ENCODE data around the gene EPHA4.

Gene EPHA4

DNA sequence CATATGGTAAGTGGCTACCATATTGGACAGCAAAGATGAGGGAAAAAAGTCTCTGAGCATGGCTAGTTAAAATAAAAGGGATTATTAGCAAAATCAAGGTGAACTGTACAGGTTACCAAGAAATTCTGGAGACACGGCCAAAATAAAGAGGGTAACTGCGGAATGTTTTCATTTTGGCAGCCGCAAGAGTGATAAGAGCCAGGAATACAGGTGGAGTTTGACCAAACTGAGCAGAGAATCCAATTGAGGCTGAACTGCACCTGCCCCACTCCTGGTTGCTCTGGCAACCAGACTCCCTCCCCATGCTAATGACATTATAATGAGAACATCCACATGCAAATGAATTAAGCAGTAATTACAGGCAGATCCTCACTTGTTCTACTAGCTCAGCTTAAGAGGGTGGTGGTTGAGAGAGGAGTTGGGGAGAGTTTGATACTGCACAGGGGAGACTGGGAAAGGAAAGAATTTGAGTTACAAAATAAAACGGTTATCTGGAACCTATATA, 18.8 kb upstream of the EPHA4 start:
- DNase-seq (ENCODE audit: insufficient read length, low spot score) (no peak), FAIRE-seq (no peak)
- no peak for TF ChIP-seq POLR2A (IDR thresholded peaks at IDR 0.05; ENCODE audit: low read depth, low read length)

DNA sequence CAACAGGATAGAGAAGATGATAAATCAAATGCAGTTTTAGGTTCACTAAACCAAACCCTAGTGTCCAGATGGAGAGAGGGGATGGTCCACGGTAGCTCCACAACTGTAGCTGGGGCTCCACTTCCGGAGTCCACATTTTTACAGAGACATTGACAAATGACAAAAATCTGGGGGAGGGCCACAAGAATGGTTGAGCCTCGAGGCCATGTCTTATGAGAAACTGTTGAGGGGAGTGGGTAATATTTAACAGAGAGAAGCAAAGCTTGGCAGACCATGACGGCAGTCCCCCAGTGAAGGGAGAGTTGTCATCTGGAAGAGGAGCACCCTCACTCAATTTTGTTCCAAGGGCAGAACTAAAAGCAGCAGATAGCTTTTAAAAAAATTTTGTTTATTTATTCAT, 17.6 kb upstream of the EPHA4 start:
- FAIRE-seq (no peak), DNase-seq (ENCODE audit: insufficient read length, low spot score) (no peak)
- no peak for TF ChIP-seq POLR2A (IDR thresholded peaks at IDR 0.05; ENCODE audit: low read depth, low read length)

DNA sequence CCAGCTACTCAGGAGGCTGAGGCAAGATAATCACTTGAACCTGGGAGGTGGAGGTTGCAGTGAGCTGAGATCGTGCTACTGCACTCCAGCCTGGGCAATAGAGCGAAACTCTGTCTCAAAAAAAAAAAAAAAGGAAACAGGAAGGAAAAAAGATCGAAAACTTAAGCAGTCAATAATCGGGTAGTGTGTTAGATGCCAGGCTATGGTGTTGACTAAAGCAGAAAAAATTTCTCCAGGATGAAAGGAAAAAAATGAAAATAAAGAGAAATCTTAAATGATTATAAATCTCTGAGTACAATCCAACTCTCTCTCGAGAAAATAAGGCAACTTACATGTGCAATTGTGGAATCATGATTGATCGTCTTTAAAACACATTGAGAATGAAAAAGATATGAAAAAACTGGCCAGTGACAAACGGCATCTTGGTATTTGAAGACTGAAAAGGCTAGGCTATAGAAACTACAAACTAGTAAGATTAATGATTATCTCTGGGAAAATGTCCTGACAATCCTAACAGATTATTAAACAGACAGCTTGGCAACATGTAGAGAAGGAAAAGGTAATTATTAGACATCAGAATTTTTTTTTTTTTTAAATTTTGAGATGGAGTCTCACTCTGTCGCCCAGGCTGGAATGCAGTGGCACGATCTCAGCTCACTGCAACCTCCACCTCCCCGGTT, 16.3 kb upstream of the EPHA4 start:
- FAIRE-seq: no peak
- no peak for DNase-seq (ENCODE audit: insufficient read length, low spot score)
- no peak for TF ChIP-seq POLR2A (IDR thresholded peaks at IDR 0.05; ENCODE audit: low read depth, low read length)

DNA sequence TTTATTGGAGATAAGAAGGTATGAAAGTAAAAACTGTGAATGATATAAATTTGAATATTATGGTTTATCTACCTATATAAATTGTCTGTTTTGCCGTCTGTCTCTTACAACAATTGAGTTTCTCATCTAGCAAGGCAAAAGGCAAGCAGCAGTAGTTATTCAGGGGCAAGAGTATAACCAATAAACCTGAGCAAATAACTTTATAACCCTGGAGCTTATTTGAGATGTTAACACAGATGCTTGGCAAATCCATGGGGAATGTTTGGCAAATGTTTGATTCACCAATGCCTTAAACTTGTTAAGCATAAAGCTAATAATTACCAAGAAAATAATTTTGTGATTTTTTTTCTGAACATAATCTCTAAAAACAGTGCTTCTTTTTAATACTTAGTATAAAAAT, 9.9 kb upstream of the EPHA4 start:
- no peak for TF ChIP-seq POLR2A (IDR thresholded peaks at IDR 0.05; ENCODE audit: low read depth, low read length)
- FAIRE-seq: no peak
- no peak for DNase-seq (ENCODE audit: insufficient read length, low spot score)

DNA sequence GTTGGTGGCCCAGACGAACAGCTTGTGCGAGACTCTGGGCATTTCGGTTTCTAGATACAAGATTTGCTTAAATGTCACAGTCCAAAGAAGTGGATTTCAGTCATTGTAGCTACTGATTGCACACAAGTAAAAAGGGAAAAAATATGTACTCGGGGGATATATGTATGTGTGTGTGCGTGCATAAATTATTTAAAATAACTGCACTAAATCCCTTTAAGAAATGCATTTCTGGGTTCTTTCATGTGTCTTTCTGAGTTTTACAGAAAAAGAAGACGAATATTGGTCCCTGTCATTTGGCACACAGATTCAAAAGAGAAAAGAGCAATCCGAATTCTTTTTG, 2.1 kb upstream of the EPHA4 start:
- no peak for FAIRE-seq
- DNase-seq (ENCODE audit: insufficient read length, low spot score): no peak

DNA sequence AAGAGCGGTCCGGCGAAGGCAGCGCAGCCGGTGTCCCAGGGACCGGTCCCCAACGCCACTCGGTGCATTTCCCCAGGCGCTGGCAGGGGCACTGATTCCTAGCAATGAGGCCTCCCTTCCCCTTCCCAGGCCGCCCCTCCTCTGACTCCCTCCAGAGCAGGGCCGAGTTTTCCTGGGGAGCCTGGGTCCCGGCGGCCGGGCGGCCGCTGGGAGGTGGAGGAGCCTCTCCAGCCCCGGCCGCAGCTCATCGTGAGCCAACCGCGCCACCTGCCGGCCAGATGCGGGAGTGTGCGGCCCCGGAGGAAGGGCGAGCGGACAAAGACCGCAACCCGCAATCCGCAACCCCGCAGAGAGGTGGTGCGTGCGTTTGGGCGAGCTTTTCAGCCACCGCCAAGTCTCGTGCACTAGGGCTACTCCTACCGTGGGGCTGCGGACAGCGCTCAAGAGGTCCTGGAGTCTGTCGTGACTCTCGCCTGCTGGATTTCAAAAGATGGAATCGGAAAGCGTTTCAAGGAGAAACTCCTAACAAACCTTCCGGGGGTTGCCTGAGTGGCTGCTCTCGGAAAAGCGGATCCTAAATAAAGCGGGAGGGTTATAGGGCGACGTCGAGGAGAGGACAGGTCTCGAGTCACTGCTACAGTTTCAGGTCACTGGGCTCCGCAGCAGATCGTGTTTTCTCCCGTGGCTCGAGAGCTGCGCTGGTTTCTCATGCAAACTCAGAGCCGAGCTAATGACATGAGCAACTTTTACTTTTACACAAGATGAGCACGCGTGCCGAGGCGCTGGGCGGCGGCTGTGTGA, 1.5 kb upstream of the EPHA4 start:
- no peak for TF ChIP-seq POLR2A (IDR thresholded peaks at IDR 0.05; ENCODE audit: low read depth, low read length)
- DNase-seq (ENCODE audit: insufficient read length, low spot score) (peak; percentile 77), FAIRE-seq (no peak)

More for the DNA sequence above, 2.1 kb upstream of the EPHA4 start:
- TF ChIP-seq POLR2A (IDR thresholded peaks at IDR 0.05; ENCODE audit: low read depth, low read length): no peak

DNA sequence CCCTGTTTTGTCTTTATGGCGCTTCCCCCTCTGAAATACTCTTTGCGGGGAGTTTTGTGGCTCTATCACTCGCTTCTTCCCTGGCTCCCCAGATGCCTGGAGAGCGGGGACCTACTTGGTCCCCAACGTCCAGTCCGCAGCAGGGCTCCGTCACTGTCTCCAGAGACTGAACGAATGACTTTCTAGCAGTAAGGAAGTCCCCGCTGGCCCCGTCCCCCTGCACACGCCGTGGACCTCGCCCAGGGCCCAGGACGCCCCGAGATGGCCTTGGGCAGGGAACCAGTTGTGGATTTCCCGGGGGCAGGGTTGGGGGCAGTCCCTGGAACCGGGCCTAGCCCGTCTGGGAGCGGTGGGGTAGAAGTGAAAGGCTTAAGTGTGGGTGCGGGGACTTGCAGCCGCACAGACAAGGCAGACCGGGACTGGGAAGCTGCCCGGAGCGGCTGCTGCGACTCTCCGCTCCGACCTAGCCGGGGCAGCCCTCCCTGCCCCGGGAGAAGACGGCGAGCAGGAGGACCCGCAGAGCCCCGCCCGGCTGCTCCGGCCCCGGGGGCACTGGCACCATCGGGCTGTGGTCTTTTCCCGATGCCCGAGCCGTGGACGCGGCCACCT, 821 bp upstream of the EPHA4 start:
- TF ChIP-seq POLR2A (IDR thresholded peaks at IDR 0.05; ENCODE audit: low read depth, low read length): no peak
- FAIRE-seq (no peak), DNase-seq (ENCODE audit: insufficient read length, low spot score) (peak; percentile 24)

DNA sequence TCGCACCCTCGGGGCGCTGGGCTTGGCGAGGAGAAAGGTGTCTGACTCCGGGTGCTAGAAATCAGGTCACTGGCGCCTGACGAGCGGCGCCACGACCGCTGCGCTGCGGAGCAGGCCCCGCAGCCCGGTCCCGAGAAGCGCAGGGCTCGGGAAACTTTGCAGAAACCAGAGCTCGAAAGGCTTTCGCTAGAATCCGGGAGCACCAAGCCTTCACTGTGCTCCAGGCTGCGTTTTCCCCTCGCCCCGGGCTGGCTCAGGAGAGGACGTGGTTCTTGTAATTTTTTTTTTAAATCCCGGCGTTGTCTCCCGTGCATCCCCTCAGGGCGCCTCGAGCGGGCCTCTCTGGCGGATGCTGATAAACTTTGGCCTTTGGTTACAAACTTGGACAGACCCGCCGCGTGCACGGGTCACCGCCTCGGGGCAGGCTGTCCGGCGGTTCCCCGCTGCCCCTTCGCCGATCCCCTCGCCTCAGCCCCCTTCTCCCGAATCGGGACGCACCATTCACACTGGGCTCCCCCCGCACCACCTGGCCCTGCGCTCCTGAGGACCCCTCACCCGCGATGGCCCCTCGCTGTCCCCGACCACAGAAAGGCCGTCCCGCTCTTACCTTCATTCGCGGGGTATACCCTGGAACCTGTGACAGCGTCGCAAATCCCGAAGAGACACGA, 419 bp downstream of the EPHA4 start:
- FAIRE-seq: no peak
- peak; percentile 30 for DNase-seq (ENCODE audit: insufficient read length, low spot score)
- TF ChIP-seq POLR2A (IDR thresholded peaks at IDR 0.05; ENCODE audit: low read depth, low read length): no peak

DNA sequence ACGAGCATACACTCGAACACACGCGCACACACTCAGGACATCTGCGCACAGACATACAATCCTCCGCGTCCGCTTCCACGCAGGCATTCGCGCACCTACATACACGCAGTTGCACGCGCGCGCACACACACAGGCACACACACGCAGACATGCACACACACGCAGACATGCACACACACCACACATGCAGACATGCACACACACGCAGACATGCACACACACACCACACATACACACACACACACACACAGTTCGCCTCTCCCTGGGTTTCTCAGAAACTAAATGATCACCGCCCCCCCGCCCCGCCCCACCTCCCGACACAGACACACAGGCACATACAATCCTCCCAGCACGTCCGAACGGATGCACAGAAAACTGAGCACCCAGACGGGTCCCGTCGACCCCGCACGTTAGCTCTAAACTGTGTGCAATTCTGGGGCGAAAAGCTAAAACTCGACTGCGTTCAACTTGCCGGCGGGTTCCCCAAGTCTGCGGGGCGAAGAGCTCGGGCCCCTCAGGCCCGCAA, 1.0 kb downstream of the EPHA4 start:
- DNase-seq (ENCODE audit: insufficient read length, low spot score): peak; percentile 15
- no peak for FAIRE-seq
- TF ChIP-seq POLR2A (IDR thresholded peaks at IDR 0.05; ENCODE audit: low read depth, low read length): no peak

DNA sequence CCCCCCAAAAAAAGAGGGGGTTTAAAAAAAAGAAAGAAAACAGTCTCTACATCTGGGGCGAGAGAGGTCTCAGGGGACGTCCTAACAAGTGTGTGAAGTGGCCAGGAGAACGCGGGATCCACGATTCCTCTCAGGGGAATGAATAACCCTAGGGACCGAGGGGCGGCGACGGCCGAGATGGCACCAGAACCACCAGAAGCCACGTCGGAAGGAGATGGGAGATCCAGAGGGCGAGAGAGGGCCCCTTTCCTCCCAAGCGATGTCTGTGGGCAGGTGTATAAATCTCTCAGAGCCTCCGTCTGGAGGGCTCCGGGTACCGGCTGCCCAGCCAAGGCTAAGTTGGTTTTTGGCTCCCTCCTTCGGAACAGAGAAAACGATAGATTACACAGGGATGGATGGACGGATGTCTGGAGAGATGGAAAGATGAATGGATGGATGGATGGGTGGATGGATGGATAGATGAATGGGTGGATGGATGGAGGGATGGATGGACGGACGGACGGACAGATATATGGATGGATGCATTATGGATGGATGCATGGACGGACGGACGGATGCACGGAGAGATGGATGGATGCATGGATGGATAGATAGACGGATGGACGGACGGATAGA, 1.7 kb downstream of the EPHA4 start:
- DNase-seq (ENCODE audit: insufficient read length, low spot score) (no peak), FAIRE-seq (no peak)
- no peak for TF ChIP-seq POLR2A (IDR thresholded peaks at IDR 0.05; ENCODE audit: low read depth, low read length)

DNA sequence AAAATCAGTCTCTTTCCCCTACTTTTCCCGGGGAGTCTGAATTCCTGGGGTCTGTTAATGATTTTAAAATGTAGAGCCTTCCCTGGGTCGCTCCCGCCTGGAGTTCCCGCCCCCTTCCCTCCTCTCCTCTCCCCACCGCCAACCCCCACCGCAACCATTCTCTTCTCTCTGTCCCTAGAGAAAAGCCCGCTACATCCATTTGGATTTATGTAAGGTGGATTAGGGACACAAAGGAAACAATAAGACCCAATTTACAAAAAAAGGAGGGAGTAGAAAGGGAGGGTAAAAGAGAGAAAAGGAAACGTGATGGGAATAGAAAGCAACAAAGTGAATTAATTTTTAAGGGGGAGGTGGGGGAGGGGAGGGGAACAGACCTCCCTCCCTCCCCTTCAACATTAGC, 2.2 kb downstream of the EPHA4 start:
- DNase-seq (ENCODE audit: insufficient read length, low spot score): no peak
- no peak for TF ChIP-seq POLR2A (IDR thresholded peaks at IDR 0.05; ENCODE audit: low read depth, low read length)
- no peak for FAIRE-seq

DNA sequence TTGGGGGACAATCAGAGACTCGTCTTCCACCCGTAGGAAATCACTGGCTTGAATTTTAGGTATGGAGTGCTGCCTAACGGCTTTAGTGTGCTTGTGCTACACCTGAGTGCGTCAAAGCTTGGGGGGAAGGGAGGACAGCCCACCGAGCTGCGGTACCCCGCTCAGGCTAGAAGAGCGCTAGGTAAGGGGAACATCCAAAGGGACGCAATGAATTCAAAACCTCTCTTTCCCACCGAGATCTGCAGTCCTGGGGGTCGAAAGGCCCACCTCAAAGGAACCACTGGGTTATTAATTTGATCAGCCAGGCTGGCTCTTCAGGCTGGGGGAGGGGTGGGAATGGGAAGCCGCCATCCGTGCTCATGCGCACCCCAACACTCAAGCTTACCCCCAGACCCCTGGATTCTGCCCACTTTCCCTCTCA, 2.7 kb downstream of the EPHA4 start:
- TF ChIP-seq POLR2A (IDR thresholded peaks at IDR 0.05; ENCODE audit: low read depth, low read length): no peak
- no peak for FAIRE-seq
- DNase-seq (ENCODE audit: insufficient read length, low spot score): no peak

DNA sequence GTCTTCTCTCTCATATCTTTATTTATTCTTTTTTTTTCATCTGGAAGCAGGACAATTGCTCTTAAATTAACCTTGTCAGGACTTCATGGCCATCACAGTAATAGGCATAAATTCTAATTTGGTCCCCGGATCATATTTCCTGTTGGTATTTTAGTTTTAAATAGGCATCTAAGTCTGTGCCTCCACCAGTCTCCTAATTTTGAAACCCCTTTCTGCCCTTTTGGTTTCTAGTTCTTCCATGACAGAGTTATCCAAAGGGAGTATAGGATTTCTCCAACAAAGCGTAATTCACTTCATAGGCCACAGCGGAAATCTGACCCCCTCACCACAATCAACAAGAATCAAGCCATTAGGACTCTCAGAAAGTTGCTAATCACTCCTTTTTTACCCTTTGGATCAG, 3.8 kb downstream of the EPHA4 start:
- no peak for FAIRE-seq
- TF ChIP-seq POLR2A (IDR thresholded peaks at IDR 0.05; ENCODE audit: low read depth, low read length): no peak
- no peak for DNase-seq (ENCODE audit: insufficient read length, low spot score)
